Transverse colon (tissue), 4 donors: ENCODE data around the gene ZFPM1. TPM values are rescaled to one million over a fixed set of nuclear protein-coding genes. Genes with fewer than 3 reads are reported as not detected.

Experiments used
- DNase-seq: peaks from one replicate; pipeline ENCODE4 v3.0.0-alpha.2; 2019
- H3K27ac ChIP-seq, 4 donors: fragments of 200-600 bp; sonication (generic); 2 replicates each; pipeline ENCODE4 v1.5.1; 2016 to 2018; ENCODE audit warnings: inconsistent platforms in 4 of 4
- H3K27me3 ChIP-seq: fragments of 200-600 bp; sonication (generic); 2 replicates; pipeline ENCODE4 v1.5.1; 2017; ENCODE audit warnings: inconsistent platforms
- H3K36me3 ChIP-seq, 4 donors: fragments of 200-600 bp; sonication (generic); 2 replicates each; pipeline ENCODE4 v1.5.1; 2017 to 2019; ENCODE audit warnings: inconsistent platforms in 4 of 4
- H3K4me1 ChIP-seq, 4 donors: fragments of 200-600 bp; sonication (generic); 2 replicates each; pipeline ENCODE4 v1.5.1; 2017 to 2020; ENCODE audit warnings: inconsistent platforms in 4 of 4
- H3K4me3 ChIP-seq, 4 donors: fragments of 200-600 bp; sonication (generic); 1 replicate in 1 of 4; 2 replicates in 3 of 4; pipeline versions ENCODE4 v1.5.1 to v1.6.1; 2017 to 2019; ENCODE audit warnings: inconsistent platforms in 4 of 4
- H3K9me3 ChIP-seq, 2 donors: fragments of 200-600 bp; sonication (generic); 2 replicates each; pipeline ENCODE4 v1.5.1; 2017 to 2019; ENCODE audit warnings: inconsistent platforms in 2 of 2
- CTCF ChIP-seq, 5 experiments: fragments of 200-600 bp in 3 of 5; fragments of 450-650 bp in 2 of 5; sonication (generic) in 3 of 5; IDR thresholded peaks; 1 replicate in 2 of 5; 2 replicates in 3 of 5; pipeline ENCODE4 v1.5.1; 2016 to 2017; ENCODE audit warnings: antibody characterized with exemption in 5 of 5, inconsistent platforms in 3 of 5, mild to moderate bottlenecking in 2 of 5, moderate library complexity in 1 of 5
- EP300 ChIP-seq: sonication (generic); formaldehyde crosslinking; IDR thresholded peaks from one replicate; pipeline ENCODE4 v1.6.1; 2017; ENCODE audit warnings: antibody characterized with exemption, low read depth
- POLR2A ChIP-seq: fragments of 450-650 bp; IDR thresholded peaks from one replicate; pipeline ENCODE4 v1.6.1; 2016; ENCODE audit warnings: antibody characterized with exemption, mild to moderate bottlenecking, moderate library complexity
- POLR2AphosphoS5 ChIP-seq, 3 donors: sonication (generic); formaldehyde crosslinking; IDR thresholded peaks; one replicate each; pipeline ENCODE4 v1.6.1; 2016; ENCODE audit warnings: antibody characterized with exemption in 3 of 3
- WGBS, 2 donors: methylation state at CpG; one replicate each; pipeline ENCODE4 v1.1.5; 2018; ENCODE audit warnings: low coverage in 1 of 2; 5-methylcytosine and 5-hydroxymethylcytosine counted together
- in situ Hi-C, 4 donors: fragments of 200-750 bp; cut with MboI; loops; one replicate each; pipeline versions ENCODE4 v1.15.0 to v1.15.1; 2017; ENCODE audit warnings: low sequenced_read_pairs in 3 of 4, low pct_ligation_motif_present in 1 of 4, low pct_unique_long_range_greater_than_20kb in 1 of 4
- intact Hi-C: fragments of 100-400 bp; cut with DNase I; formaldehyde crosslinking; loops from one replicate; pipeline ENCODE4 v1.15.1; 2023; ENCODE audit warnings: low total_unique reads
- total RNA-seq, 4 donors: library from RNA; depleted of rRNA; stranded (reverse); fragments of >200 nt; gene quantifications; one replicate each; pipeline ENCODE4 v1.1.0, GENCODE V29; 2016

Gene ZFPM1
- total RNA-seq, 4 donors from 2014 or later = 1.2 to 4.6 (median 3.1) TPM

- H3K36me3 ChIP-seq = no peaks in the 10 kb centered on the region
- H3K4me3 ChIP-seq = no peak overlapping the region
- H3K27ac ChIP-seq = no peak overlapping the region
- H3K9me3 ChIP-seq = no peaks in the 10 kb centered on the region
- in situ Hi-C loops = no loop called here
- DNase-seq = no peak
- H3K4me1 ChIP-seq = peaks cover 0 to 9% (median 6%) of the 10 kb centered on the region in 4 donors
- TF ChIP-seq POLR2AphosphoS5 (IDR thresholded peaks at IDR 0.05) (no peak), POLR2A (no peak), EP300 (no peak), CTCF (IDR thresholded peaks at IDR 0.05) (no peak)
- no peaks in the 10 kb centered on the region for H3K27me3 ChIP-seq
- WGBS, 2 donors = 82% methylated on average over 17 of the region's 19 CpGs; no CpG with 5 or more reads in 1 of the 2 donors
- intact Hi-C loops = no loop called here
Observed at GRCh38 chr16:88480829-88481228, 27.7 kb downstream of the ZFPM1 start.

GRCh38 chr16:88481851-88482250, 28.8 kb downstream of the ZFPM1 start:
- intact Hi-C loops = no loop called here
- Histone ChIP-seq H3K36me3 (no peaks in the 10 kb centered on the region), H3K4me1 (peaks cover 0 to 9% (median 6%) of the 10 kb centered on the region in 4 donors), H3K27me3 (no peaks in the 10 kb centered on the region), H3K9me3 (no peaks in the 10 kb centered on the region), H3K27ac (no peak overlapping the region), H3K4me3 (no peak overlapping the region)
- DNase-seq = no peak
- in situ Hi-C loops = no loop called here
- no peak for TF ChIP-seq EP300
- no peak for TF ChIP-seq POLR2A
- no peak for TF ChIP-seq POLR2AphosphoS5 (IDR thresholded peaks at IDR 0.05)
- TF ChIP-seq CTCF (IDR thresholded peaks at IDR 0.05) = no peak
- 70% methylated on average over 9 of the region's 9 CpGs; no CpG with 5 or more reads in 1 of the 2 donors for WGBS, 2 donors

DNA sequence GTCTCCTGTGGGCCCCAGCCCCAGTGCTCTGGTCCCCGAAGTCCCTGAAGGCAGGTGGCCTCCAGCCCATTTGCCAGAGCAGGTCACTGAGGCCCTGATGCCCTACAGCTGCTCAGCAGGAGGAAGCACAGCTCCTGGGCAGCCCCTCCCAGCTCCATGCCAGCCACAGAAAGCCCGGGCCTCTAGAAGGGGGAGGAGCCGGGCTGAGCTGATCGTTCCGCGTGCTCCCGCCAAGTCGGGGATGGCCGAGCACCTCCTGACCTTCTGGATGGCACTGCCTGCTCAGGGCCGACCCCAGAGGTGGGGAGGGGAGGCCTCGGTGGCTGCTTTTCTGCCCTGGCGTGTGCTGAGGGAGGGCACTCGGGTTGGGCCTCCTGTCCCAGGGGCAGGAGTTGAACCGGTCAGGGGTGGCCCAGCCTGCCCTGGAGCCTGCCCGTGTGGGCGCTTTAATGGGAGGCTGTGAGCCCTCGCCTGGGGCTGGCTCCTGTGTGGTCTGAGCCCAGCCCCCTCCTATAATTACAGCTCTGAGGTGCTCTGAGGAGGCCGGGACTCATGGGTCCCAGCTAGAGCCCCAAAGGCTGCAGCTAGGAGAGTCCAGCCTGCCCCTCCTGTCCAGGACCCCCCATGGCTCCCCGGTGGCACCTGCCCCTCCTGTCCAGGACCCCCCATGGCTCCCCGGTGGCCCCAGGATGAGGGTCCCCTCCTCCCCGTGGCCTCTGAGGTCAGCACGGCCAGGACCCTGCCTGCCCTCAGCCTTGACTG, 29.7 kb downstream of the ZFPM1 start:
- TF ChIP-seq EP300 = no peak
- no peak for TF ChIP-seq POLR2A
- no peak for TF ChIP-seq CTCF (IDR thresholded peaks at IDR 0.05)
- no peak for TF ChIP-seq POLR2AphosphoS5 (IDR thresholded peaks at IDR 0.05)
- 37% methylated on average over 15 of the region's 22 CpGs; no CpG with 5 or more reads in 1 of the 2 donors for WGBS, 2 donors
- no peak overlapping the region for H3K4me3 ChIP-seq
- H3K9me3 ChIP-seq = no peaks in the 10 kb centered on the region
- no peaks in the 10 kb centered on the region for H3K36me3 ChIP-seq
- no peaks in the 10 kb centered on the region for H3K27me3 ChIP-seq
- peak; percentile 52 for DNase-seq
- in situ Hi-C loops = no loop called here
- intact Hi-C loops = no loop called here
- H3K4me1 ChIP-seq = peaks cover 3 to 15% (median 14%) of the 10 kb centered on the region in 4 donors
- no peak overlapping the region for H3K27ac ChIP-seq

- intact Hi-C loops (no loop called here), in situ Hi-C loops (no loop called here)
- no peak for DNase-seq
- no peaks in the 10 kb centered on the region for H3K9me3 ChIP-seq
- 69 to 70% methylated on average over 7 to 8 of the region's 8 CpGs for WGBS, 2 donors
- no peaks in the 10 kb centered on the region for H3K36me3 ChIP-seq
- no peak overlapping the region for H3K4me3 ChIP-seq
- TF ChIP-seq CTCF (IDR thresholded peaks at IDR 0.05) (no peak), POLR2AphosphoS5 (IDR thresholded peaks at IDR 0.05) (no peak), POLR2A (no peak), EP300 (no peak)
- peaks cover 4 to 17% (median 16%) of the 10 kb centered on the region in 4 donors for H3K4me1 ChIP-seq
- H3K27me3 ChIP-seq = no peaks in the 10 kb centered on the region
- H3K27ac ChIP-seq = no peak overlapping the region
Observed at GRCh38 chr16:88483392-88483641, 30.2 kb downstream of the ZFPM1 start.
